Fibroblast of pulmonary artery (primary cell): ENCODE results near the gene HS3ST4.

Experiments used
- DNase-seq: peaks from one replicate; pipeline ENCODE4 v3.0.0-alpha.2; 2010; ENCODE audit warnings: low read depth
- H3K4me3 ChIP-seq: replicated peaks from 2 replicates; pipeline ENCODE4 v1.5.1; 2011; ENCODE audit warnings: low read depth, mild to moderate bottlenecking, control low read depth, low read length, moderate library complexity
- CTCF ChIP-seq: IDR thresholded peaks from 2 replicates; pipeline ENCODE4 v1.5.1; 2011; ENCODE audit warnings: mild to moderate bottlenecking, control low read depth, low read length, inconsistent platforms; ENCODE audit errors: missing control alignments

Gene HS3ST4

GRCh38 chr16:25897702-25898101 lies 205.9 kb downstream of the HS3ST4 start:
- TF ChIP-seq CTCF, result no peak
- DNase-seq, result no peak
- H3K4me3 ChIP-seq, result no peak overlapping the region

GRCh38 chr16:25905810-25906209 lies 214.1 kb downstream of the HS3ST4 start:
- no peak overlapping the region for H3K4me3 ChIP-seq
- no peak for DNase-seq
- TF ChIP-seq CTCF, result no peak

GRCh38 chr16:25910971-25911370 lies 219.2 kb downstream of the HS3ST4 start:
- no peak for TF ChIP-seq CTCF
- DNase-seq, result no peak
- H3K4me3 ChIP-seq, result no peak overlapping the region

- DNase-seq, result no peak
- H3K4me3 ChIP-seq, result no peak overlapping the region
- no peak for TF ChIP-seq CTCF
Observed at GRCh38 chr16:25912321-25912720, 220.6 kb downstream of the HS3ST4 start.

GRCh38 chr16:25914357-25914962 lies 222.7 kb downstream of the HS3ST4 start:
- TF ChIP-seq CTCF, result no peak
- no peak for DNase-seq
- H3K4me3 ChIP-seq, result no peak overlapping the region

GRCh38 chr16:25916037-25916436 lies 224.3 kb downstream of the HS3ST4 start:
- DNase-seq, result no peak
- no peak overlapping the region for H3K4me3 ChIP-seq
- no peak for TF ChIP-seq CTCF

GRCh38 chr16:25922438-25922837 lies 230.7 kb downstream of the HS3ST4 start:
- no peak overlapping the region for H3K4me3 ChIP-seq
- TF ChIP-seq CTCF, result no peak
- no peak for DNase-seq
